GM12892 (cell line): ENCODE results near the gene C1orf210.

Source experiments
- DNase-seq: peaks from one replicate; pipeline ENCODE4 v3.0.0; 2011; ENCODE audit not compliant: insufficient read length
- FAIRE-seq: peaks from 2 replicates; lab custom pipeline; 2011; peaks lifted over from hg19 to GRCh38; lab: Jason Lieb, UNC
- POLR2A ChIP-seq: IDR thresholded peaks from 2 replicates; pipeline ENCODE4 v1.6.1; 2011; ENCODE audit warnings: low read depth, low read length, control low read depth
- POLR2AphosphoS5 ChIP-seq: IDR thresholded peaks from 2 replicates; pipeline ENCODE4 v1.6.1; 2011; ENCODE audit warnings: low read depth, low read length, control low read depth
- TAF1 ChIP-seq: IDR thresholded peaks from 2 replicates; pipeline ENCODE4 v1.6.1; 2011; ENCODE audit warnings: low read depth, mild to moderate bottlenecking, control low read depth, low read length, borderline replicate concordance

The C1orf210 gene

GRCh38 chr1:43235451-43236121, 49.8 kb downstream of the C1orf210 start:
- DNase-seq (no peak), FAIRE-seq (no peak)

GRCh38 chr1:43235040-43235439, 50.3 kb downstream of the C1orf210 start:
- FAIRE-seq (no peak), DNase-seq (no peak)
- TF ChIP-seq POLR2AphosphoS5: no peak
- TF ChIP-seq POLR2A: no peak
- TF ChIP-seq TAF1: no peak

More at GRCh38 chr1:43235451-43236121, 49.8 kb downstream of the C1orf210 start:
- TF ChIP-seq POLR2AphosphoS5: no peak
- no peak for TF ChIP-seq POLR2A
- no peak for TF ChIP-seq TAF1

GRCh38 chr1:43234267-43234666, 51.1 kb downstream of the C1orf210 start:
- FAIRE-seq (no peak), DNase-seq (no peak)
- TF ChIP-seq POLR2A: no peak
- no peak for TF ChIP-seq POLR2AphosphoS5

- DNase-seq: no peak
- no peak for TF ChIP-seq POLR2AphosphoS5
- TF ChIP-seq POLR2A: no peak
- no peak for TF ChIP-seq TAF1
- no peak for FAIRE-seq
These were observed 51.8 kb downstream of the C1orf210 start for GRCh38 chr1:43233631-43234030.

- FAIRE-seq: no peak
- no peak for TF ChIP-seq POLR2A
- TF ChIP-seq TAF1: no peak
- TF ChIP-seq POLR2AphosphoS5: no peak
- DNase-seq: no peak
These were observed 52.9 kb downstream of the C1orf210 start for GRCh38 chr1:43232482-43232881.

GRCh38 chr1:43232074-43232473, 53.3 kb downstream of the C1orf210 start:
- TF ChIP-seq POLR2AphosphoS5: no peak
- no peak for DNase-seq
- FAIRE-seq: no peak
